ENCODE results near the gene NELFCD. TPM values are rescaled to one million over a fixed set of nuclear protein-coding genes. Genes with fewer than 3 reads are reported as not detected.

NELFCD gene
- total RNA-seq, 1 donor from 2014 or later, result 85.7 TPM

DNA sequence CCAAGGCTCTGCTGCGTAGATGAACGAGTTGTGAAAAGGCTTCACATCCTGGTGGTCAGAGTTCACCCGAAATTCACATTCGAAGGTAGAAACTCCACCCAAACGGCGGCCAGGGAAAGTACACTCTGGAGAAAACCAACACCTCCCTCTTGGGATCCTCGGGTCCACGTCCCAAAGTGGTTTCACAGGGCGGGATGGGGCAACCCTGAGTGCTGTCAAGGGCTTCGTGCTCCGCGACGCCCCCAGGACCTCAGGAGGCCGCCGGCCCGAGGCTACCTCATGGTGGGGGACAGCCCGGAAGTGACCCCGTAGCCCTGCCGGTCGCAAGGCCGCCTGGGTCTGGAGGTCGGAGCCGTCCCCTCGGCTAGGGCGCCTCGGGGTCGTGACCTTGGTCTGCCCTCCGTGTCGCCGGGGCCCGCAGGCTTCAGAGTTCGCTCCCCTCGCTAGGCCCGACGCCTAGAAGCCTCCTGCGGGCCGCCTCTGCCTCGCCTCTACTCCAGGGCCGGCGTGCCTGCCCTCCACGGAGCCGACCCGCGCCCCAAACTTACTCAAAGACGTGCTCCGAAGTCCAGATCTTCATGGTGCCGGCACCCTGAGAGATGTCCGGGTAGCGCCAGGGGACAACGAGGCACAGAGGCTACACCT, 61.2 kb downstream of the NELFCD start, which contains the start of gene PRELID3B:
PRELID3B (minus strand) TSS at position 636 of the 645 bp plus-strand sequence; CDS start at position 580, 56 bp downstream.
- Histone ChIP-seq H3K9me3 (no peaks in the 10 kb centered on the region), H3K27me3 (no peaks in the 10 kb centered on the region), H3K36me3 (peaks cover 0 to 11% of the 10 kb centered on the region in 2 donors), H3K27ac (peak within 1 kb of the TSS; percentile 88), H3K4me3 (peak within 1 kb of the TSS; percentile 73 to 91), H3K4me1 (peaks cover 33% of the 10 kb centered on the region)
- DNase-seq (ENCODE audit: extremely low spot score in 2 of 2), result no peak
- TF ChIP-seq POLR2AphosphoS5 (IDR thresholded peaks at IDR 0.05; ENCODE audit: insufficient read depth in 1 of 2, low read depth in 1 of 2) (peak in 1 of 2 donors; percentile 71), POLR2A (IDR thresholded peaks at IDR 0.05) (no peak)
- intact Hi-C loops (cut with DNase I), result loop anchor here (5.0 kb wide), 1 partner anchor 60 kb away; the partner anchor contains the start of gene NELFCD

DNA sequence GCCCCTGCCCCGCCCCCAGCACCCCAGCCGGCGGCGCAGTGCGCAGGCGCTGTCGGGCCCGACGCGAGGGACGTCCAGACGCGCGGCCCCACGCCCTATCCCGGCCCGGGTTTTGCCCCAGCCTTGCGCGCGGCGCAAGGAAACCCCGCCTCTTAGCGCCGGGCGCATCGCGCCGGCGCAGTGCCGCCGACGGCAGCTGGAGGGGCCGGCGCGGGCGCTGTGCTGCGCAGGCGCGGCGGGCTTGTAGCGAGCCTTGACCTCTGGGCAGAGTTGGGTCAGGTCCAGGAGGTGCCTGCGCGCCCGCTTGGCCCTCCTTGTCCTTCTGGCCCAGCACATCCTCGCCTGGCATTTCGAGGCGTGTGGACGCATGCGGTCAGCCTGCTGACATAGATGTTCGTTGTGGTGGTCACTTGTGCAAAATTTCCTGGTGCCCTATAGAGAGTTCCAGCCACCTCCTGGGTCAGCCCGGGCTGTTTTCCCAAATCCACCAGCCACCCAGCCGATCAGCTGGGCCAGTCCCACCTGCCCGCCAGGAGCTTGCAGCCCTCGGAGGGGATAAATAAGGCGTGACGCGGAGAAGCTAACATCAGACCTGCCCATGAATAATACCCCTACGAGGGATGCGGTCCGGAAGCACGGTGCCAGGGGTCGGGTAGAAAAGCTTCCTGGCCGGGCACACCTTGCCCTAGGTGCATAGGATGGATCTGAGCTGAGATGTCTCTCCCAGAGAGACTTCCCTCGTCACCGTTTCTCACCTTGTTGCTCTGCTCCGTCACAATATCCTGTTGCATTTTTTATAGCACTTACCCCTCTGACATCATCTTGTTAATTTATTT, 62.0 kb downstream of the NELFCD start:
- Histone ChIP-seq H3K27ac (peak overlapping the region; percentile 88), H3K4me1 (peaks cover 33% of the 10 kb centered on the region), H3K9me3 (no peaks in the 10 kb centered on the region), H3K36me3 (peaks cover 0 to 3% of the 10 kb centered on the region in 2 donors), H3K27me3 (no peaks in the 10 kb centered on the region), H3K4me3 (peak overlapping the region; percentile 73 to 91)
- TF ChIP-seq POLR2AphosphoS5 (IDR thresholded peaks at IDR 0.05; ENCODE audit: insufficient read depth in 1 of 2, low read depth in 1 of 2), result peak in 1 of 2 donors; percentile 22
- no peak for TF ChIP-seq POLR2A (IDR thresholded peaks at IDR 0.05)
- TF ChIP-seq, protein P1, sequence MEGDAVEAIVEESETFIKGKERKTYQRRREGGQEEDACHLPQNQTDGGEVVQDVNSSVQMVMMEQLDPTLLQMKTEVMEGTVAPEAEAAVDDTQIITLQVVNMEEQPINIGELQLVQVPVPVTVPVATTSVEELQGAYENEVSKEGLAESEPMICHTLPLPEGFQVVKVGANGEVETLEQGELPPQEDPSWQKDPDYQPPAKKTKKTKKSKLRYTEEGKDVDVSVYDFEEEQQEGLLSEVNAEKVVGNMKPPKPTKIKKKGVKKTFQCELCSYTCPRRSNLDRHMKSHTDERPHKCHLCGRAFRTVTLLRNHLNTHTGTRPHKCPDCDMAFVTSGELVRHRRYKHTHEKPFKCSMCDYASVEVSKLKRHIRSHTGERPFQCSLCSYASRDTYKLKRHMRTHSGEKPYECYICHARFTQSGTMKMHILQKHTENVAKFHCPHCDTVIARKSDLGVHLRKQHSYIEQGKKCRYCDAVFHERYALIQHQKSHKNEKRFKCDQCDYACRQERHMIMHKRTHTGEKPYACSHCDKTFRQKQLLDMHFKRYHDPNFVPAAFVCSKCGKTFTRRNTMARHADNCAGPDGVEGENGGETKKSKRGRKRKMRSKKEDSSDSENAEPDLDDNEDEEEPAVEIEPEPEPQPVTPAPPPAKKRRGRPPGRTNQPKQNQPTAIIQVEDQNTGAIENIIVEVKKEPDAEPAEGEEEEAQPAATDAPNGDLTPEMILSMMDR (IDR thresholded peaks at IDR 0.05), result peak in 1 of 3 experiments; percentile 20
- intact Hi-C loops (cut with DNase I), result loop anchor here (5.0 kb wide), 1 partner anchor 61 kb away; the partner anchor contains the start of gene NELFCD
- no peak for DNase-seq (ENCODE audit: extremely low spot score in 2 of 2)

DNA sequence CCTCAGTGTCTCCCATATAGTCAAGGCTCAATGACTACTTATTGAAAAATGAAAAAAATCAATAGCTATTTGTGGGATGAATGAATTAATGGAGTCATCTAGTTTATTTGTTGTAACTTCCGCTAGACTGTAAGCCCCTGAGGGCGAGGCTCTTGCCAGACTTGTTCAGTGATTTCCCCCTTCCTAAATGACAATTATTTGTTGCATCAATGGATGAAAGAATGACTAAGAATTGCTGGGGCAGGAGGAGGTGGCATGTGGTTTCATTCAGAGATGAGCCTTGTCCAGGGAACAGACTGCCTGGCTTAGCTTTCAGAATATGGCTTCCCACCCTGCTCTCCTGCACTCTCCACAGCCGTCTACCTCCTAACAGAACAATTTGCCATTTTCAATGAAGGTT, 62.6 kb downstream of the NELFCD start:
- peaks cover 33% of the 10 kb centered on the region for H3K4me1 ChIP-seq
- no peaks in the 10 kb centered on the region for H3K36me3 ChIP-seq
- H3K4me3 ChIP-seq, result no peak overlapping the region
- TF ChIP-seq POLR2A (IDR thresholded peaks at IDR 0.05) (no peak), POLR2AphosphoS5 (IDR thresholded peaks at IDR 0.05; ENCODE audit: insufficient read depth in 1 of 2, low read depth in 1 of 2) (peak in 1 of 2 donors; percentile 36)
- DNase-seq (ENCODE audit: extremely low spot score in 2 of 2), result no peak
- peak overlapping the region; percentile 58 for H3K27ac ChIP-seq
- H3K27me3 ChIP-seq, result no peaks in the 10 kb centered on the region
- H3K9me3 ChIP-seq, result no peaks in the 10 kb centered on the region
- intact Hi-C loops (cut with DNase I), result loop anchor here (5.0 kb wide), 1 partner anchor 61 kb away; the partner anchor contains the start of gene NELFCD

DNA sequence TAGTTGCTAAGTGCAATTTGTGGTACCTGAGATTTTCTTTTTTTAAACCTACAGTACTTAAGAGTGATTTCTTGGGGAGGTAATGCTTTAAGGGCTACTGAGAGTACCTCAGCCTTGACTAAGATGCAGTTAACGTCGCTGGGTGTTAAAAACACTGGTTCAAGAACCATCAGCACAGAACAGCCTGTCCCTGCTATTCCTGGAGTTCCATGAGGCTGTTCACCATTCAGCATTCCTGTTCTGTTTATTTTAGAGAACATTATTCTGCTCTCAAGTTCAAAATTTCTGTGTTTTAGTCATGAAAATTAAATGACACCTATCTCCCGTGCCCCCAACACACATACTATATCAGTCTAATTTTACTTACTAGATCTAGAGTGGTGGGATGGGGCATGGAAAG, 63.2 kb downstream of the NELFCD start:
- Histone ChIP-seq H3K9me3 (no peaks in the 10 kb centered on the region), H3K27me3 (no peaks in the 10 kb centered on the region), H3K36me3 (no peaks in the 10 kb centered on the region), H3K27ac (no peak overlapping the region), H3K4me3 (no peak overlapping the region), H3K4me1 (peaks cover 33% of the 10 kb centered on the region)
- TF ChIP-seq, protein P1 (IDR thresholded peaks at IDR 0.05), result no peak
- TF ChIP-seq POLR2AphosphoS5 (IDR thresholded peaks at IDR 0.05; ENCODE audit: insufficient read depth in 1 of 2, low read depth in 1 of 2) (no peak), POLR2A (IDR thresholded peaks at IDR 0.05) (no peak)
- intact Hi-C loops (cut with DNase I), result loop anchor here (5.0 kb wide), 1 partner anchor 62 kb away; the partner anchor contains the start of gene NELFCD
- no peak for DNase-seq (ENCODE audit: extremely low spot score in 2 of 2)

Other genes starting within 250 kb of the NELFCD start
- not detected for gene GNAS-AS1, start 130.4 kb upstream of the NELFCD start, total RNA-seq
- gene GNAS, start 128.5 kb upstream of the NELFCD start, total RNA-seq, result 875 TPM
- gene CTSZ, start 26.0 kb downstream of the NELFCD start, total RNA-seq, result 128 TPM
- gene TUBB1, start 38.2 kb downstream of the NELFCD start, total RNA-seq, result not detected
- gene ATP5F1E, start 51.1 kb downstream of the NELFCD start, total RNA-seq, result 22.8 TPM
- 73.4 TPM for gene PRELID3B, start 61.5 kb downstream of the NELFCD start, total RNA-seq
- gene ZNF831, start 182.6 kb downstream of the NELFCD start, total RNA-seq, result 2.2 TPM